ENCODE measurements around the gene BAZ1A.

GRCh38 chr14:34837801-34838322, 37.3 kb downstream of the BAZ1A start:
- TF ChIP-seq, protein P1, sequence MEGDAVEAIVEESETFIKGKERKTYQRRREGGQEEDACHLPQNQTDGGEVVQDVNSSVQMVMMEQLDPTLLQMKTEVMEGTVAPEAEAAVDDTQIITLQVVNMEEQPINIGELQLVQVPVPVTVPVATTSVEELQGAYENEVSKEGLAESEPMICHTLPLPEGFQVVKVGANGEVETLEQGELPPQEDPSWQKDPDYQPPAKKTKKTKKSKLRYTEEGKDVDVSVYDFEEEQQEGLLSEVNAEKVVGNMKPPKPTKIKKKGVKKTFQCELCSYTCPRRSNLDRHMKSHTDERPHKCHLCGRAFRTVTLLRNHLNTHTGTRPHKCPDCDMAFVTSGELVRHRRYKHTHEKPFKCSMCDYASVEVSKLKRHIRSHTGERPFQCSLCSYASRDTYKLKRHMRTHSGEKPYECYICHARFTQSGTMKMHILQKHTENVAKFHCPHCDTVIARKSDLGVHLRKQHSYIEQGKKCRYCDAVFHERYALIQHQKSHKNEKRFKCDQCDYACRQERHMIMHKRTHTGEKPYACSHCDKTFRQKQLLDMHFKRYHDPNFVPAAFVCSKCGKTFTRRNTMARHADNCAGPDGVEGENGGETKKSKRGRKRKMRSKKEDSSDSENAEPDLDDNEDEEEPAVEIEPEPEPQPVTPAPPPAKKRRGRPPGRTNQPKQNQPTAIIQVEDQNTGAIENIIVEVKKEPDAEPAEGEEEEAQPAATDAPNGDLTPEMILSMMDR (IDR thresholded peaks at IDR 0.05 in 2 of 3, conservative IDR thresholded peaks at IDR 0.05 in 1 of 3; ENCODE audit: borderline replicate concordance in 1 of 3, insufficient read depth in 1 of 3, low read depth in 2 of 3, low read length in 2 of 3) = no peak
- TF ChIP-seq SRF (IDR thresholded peaks at IDR 0.05; ENCODE audit: low read depth) (no peak), SP1 (IDR thresholded peaks at IDR 0.05; ENCODE audit: low read depth) (no peak), REST (IDR thresholded peaks at IDR 0.05; ENCODE audit: low read depth) (no peak)

Measured in HCT116 (cell line).